Measurements from ENCODE around the gene ELAVL3. TPM values are rescaled to one million over a fixed set of nuclear protein-coding genes. Genes with fewer than 3 reads are reported as not detected.

Gene ELAVL3
- under 1 TPM in 4 of 10 donors, not detected in 6; 0.07 to 0.34 (median 0.22) TPM for polyA plus RNA-seq (ENCODE audit: insufficient read length in 10 of 10)
- long read RNA-seq, donor 1: 0 reads
- long read RNA-seq, donor 2: 0 reads
- long read RNA-seq, donor 3: 0 reads
- long read RNA-seq, donor 4: 0 reads
- long read RNA-seq, donor 5: 0 reads
- long read RNA-seq, donor 6: 0 reads
- long read RNA-seq, donor 7: 0 reads
- long read RNA-seq, donor 8: 0 reads
- long read RNA-seq, donor 9: 0 reads

DNA sequence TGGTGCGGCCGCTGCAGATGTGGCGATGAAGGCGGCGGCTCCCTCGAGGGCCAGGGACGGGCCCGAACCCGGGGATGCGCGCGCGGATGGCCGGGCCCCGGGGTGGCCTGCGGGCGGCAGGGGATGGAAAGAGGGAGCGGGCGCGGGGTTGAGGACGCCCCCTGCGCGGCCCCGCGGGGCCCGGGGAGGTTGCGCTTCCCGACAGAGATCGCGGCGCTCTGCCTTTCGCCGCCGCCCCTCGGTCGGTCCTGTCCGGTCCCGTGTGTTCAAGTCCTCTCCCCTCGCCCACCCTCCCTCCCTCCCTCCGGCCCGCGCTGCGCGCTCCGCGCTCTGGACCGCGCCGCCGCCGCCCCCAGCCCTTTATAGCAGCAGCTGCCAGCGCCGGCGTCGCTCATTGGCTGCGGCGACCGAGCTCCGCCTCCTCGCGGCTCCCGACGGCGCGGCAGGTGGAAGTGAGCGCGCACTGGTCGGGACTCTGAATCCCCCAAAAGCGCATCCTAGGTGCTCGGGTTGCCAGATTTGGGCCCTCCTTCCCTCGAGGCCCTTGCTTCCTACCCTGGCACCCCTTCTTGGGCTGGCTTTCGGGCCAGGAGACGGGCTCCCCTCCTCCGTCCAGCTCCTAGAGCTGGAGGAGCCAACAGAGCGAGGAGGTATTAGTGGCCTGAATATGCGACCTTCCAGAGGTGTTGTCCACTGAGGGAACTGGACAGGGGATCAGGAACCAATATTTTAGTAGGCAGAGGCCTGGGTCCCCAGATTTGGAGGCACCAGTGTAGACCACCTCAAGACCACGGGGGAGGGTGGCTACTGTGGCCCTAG is at the start of gene ELAVL3:
Gene ELAVL3, minus strand, starts transcription at position 332 of the 819 bp plus-strand sequence. CDS start 438 bp downstream, outside the sequence.
- DNase-seq: peak in 1 of 3 donors; percentile 32

DNA sequence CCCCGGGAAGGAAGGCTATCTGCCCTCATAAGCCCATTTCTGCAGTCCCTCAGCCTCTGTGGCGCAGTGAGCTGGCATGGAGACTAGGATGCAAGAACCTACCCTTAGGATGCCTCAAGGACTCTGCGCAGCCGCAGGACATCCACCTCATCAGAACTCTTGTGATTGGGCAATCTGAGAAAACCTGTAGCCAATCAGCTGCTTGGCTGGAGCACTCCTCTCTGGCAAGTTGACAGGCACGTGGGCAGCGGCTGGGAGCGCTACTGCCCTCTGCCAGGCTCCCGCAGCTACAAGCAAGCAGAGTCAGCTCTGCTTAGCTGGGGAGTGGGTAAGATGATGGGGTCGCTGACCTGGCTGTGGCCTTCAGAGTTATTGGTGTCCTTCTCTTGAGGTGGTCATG is 49.6 kb upstream of the ELAVL3 start:
- DNase-seq: peak; percentile 48 to 68 (median 52)

DNA sequence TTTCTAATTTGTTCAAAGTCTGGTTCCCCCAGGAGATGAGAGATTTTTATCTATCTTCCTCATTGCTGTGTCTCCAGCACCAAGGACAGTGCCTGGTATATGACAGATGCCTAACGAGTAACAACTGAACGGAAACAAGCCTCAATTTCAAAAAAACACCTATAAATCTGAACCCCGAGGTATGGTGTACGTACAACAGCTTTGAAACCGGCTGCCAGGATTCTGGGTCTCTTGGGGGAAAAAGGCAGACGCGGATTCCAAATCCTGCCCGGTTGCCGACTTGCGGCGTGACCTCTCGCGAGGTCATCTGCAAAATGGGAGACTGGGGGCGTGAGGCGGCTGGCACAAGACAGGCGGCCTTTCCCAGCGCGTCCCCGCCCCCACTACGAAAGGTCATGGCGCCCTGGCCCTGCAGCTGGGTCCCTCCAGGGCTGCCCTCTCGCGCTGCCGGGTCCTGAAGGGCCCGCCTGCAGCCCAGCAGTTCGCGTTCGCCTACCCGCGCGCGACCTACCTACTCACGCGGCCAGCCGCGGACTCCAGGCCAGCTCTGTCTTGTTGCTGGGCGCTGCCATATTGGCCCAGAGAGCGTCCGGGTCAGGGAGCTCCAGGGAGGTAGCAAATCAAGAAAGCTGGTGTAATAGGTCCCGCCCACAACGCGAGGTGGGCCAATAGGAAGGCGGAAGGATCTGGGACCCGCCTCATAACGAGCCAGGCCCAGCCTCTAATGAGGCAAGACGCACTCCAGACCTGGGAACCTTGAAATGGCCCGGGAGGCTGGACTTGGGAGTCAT is 47.9 kb upstream of the ELAVL3 start, which contains the start of gene ECSIT:
Gene ECSIT, minus strand, starts transcription at position 584 of the 791 bp plus-strand sequence. CDS start 9,964 bp downstream, outside the sequence.
- peak; percentile 98 to 99 (median 98) for DNase-seq

DNA sequence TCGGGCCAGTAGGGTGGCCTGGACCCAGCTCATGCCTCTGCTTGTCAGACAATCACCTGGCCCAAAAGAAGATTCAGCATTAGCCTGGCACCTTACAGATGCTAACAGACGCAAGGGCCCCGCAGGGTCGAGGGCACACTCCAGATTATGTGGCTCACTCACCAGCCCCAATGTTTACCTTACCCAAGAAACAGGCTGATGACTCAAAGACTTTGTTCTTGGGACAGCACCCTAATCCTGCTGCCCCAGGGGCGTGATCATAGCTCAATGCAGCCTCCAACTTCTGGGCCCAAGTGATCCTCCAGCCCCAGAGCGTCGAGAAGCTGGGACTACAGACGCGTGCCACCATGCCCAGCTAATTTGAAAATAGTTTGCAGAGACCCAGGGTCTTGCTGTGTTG is 38.3 kb upstream of the ELAVL3 start:
- no peak for DNase-seq

DNA sequence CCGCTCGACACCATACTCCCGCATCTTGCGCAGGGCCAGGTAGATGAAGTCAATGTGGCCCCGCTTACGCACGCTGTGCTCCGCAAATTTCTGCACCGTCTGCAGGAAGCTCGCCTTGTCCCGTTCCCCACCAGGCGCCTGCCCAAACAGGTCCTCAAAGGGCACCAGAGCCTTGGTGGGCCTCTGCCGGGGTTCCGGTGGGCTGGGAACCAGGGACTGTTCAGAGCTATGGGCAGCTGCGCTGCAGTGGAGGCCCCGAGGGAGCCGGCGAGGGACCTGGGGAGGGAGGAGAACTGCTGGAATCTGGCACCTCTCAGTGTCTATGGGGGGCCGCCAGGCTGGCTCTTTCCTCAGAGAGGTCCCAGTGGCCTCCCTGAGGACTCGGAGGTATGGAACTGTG is 33.1 kb upstream of the ELAVL3 start:
- DNase-seq: no peak

DNA sequence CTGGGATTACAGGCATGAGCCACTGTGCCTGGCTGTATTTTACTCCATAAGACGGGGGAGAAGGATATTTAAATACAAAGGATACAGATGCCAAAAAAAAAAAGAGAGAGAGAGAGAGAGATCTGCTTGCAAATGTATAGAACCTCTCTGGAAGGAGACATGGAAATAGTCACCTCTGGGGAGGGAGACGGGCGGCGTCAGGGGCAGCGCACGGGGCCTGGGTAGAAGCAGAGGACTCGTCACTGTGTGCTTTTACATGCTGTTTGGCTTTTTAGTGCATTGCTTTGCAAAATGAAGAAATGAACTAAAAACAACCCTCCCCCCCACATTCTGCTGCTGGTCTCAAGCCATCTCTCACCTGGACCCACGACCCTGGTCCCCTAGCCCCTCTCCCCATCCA is 29.6 kb upstream of the ELAVL3 start:
- no peak for DNase-seq

DNA sequence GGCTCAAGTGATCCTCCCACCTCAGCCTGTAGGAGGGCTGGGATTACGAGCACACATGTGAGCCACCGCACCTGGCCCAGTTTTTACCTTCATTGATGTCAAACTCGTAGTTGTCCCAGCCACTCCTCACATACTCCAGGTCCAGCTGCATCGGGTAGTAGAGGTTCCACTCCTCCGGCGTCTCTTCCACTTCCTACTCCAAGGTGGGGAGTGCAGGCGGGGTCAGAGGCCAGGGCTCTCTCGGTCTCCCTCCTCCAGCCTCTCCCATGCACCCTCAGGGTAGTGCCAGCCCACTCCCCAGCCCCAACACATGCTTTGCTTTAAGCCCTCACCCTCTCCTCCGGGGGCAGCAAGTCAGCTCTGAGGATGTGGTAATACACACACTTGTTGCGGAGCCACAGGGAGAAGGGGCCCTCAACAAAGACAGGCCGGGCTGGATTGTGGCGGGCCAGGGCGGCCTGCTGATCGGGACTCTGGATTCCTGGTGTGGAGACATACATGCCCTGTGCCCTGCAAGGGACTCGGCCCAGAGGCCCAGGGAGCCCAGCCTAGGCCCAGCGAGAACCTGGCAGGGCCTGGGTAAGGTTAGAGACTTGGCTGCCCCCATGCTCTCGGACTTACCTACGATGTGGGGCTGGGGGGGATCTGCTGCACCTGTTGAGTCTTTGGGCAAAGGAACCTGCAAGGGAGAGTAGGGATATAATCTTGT is 26.7 kb upstream of the ELAVL3 start:
- no peak for DNase-seq

DNA sequence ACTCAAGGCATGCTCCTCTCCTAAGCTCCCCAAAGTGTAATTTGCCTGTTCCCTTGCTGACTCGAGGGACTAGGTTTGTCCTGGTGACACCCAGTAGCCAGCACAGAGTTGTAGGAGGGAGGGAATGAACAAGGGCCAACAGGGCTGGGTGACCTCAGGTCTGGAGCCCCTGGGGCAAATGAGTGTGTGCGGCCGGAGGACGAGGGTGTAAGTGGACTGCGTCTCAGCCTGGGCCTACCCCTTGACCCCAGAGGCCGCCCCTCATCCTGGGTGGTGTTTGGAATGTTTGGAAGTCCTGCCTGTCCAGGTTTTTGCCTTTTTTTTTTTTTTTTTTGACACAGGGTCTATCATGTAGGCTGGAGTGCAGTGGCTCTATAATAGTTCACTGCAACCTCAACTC is 26.1 kb upstream of the ELAVL3 start:
- DNase-seq: no peak

DNA sequence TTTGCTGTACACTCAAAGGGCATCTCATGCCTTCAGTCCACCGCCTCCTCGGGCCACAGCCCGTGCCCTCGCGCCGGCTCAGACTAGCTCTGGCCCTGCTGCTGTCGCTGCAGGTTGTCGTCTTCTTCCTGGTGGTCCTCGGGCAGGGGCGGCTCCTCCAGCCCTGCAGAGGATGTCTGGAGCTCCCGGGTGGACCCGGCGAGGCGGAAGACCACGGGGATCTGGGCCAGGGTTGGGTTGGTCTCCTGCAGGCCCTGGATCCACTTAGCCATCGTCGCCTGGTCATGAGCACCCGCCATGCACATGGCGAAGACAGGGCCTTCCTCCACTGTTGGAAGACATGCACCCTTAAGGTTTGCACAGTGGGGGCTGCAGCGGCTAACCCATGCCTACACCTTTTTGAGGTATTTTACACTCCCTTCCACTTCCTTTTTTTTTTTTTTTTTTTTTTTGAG is 25.3 kb upstream of the ELAVL3 start:
- no peak for DNase-seq

DNA sequence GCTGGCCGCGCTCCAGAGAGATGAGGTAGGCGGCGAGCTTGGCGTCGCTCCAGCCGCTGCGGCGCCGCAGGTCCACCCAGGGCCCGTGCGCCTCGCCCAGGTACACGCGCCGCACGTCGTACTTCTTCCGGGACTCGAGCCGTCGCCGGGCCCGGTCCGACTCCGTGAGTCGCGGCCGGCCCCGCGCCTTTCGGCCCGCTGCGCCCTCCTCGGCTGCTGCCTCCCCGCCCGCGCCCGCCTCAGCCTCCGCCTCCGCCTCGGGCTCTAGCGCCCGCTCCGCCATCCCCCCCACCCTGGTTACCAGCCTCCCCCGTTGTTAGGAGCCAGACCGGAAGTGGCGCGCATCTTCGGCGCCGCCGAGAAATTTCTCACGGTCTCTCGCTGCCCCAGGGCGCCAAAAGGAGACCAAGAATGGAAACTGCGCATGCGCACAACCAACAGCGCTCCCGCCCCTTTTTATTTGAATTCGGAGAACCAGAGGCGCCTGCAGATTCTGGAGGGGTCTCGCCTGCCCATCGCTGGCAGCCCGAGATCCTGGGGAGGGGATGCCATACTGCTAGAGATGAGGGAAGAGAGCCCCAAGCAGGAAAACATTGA is 24.8 kb upstream of the ELAVL3 start, which contains the start of gene ZNF653:
Gene ZNF653, minus strand, starts transcription at position 336 of the 597 bp plus-strand sequence. Its CDS starts 53 bp downstream, at position 283.
- DNase-seq: peak; percentile 96 to 98 (median 98)

DNA sequence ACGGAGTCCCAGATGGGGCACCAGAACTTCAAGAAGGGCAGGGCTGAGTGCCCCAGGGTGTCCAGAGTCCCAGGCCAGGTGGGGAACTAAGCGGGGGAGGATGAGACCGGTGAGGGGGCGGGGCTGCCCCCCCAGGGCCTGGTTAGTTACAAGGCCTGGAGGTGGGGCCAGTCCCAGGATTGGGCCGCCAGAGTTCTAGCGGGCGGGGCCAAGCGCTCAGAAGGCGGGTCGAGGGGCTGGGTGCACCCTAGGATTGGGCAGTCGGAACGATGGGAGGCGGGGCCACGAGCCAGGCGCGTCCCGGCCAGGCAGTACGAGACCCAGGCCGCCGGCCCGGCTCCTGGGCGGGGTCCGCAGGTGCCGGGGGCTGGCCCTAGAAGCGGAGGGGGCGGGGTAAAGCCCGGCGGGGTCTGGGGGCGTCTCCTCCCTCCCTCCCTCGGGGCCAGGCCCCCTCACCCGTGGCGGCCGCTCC is 24.2 kb upstream of the ELAVL3 start:
- peak; percentile 93 to 97 (median 95) for DNase-seq

DNA sequence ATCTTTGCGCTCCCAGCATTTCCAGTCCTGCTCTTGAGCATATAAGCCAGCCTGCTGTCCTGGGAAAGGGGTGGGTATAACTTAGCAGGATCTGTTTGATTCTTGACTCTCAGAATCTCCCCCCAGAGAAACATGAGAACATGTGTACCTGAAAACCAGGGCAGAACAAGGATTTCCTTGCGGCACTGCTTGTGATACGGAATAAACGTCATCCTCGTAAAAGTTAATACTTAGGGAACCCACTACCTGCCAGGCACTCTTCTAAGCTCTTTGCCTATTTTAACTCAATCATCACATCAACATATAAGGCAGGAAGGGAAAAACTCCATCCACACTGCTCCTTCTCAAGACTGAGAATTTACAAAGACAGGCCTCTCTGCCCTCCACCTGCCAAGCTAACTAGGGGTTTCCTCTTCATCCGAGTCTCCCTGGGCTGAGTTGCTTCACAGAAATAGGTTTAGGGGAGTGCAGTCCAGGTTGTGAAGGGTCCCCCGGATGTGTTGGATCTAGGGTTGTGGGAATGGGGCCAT is 23.7 kb upstream of the ELAVL3 start:
- no peak for DNase-seq

DNA sequence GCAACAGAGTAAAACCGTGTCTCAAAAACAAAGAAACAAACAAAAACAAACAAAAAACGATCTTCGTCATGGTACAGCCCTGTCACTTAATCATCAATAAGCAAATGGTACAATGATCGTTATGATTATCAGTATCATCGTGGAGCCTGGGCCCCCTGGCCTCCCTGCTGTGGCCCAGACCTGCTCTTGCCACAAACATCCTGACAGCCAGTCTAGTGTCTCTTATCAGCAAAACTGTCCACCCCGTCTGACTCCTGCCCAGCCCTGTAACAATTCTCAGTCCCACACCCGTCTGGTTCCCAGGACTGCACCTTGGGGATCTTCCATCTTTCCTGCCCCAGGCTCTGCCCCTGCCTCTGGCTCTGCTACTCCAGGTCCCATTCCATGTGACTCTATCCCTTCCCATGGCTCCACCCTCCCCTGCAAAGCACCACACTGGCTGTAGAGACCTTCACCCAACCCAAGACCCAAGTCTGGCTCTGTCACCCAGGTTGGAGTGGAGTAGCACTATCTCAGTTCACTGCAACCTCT is 19.1 kb upstream of the ELAVL3 start:
- DNase-seq: no peak

DNA sequence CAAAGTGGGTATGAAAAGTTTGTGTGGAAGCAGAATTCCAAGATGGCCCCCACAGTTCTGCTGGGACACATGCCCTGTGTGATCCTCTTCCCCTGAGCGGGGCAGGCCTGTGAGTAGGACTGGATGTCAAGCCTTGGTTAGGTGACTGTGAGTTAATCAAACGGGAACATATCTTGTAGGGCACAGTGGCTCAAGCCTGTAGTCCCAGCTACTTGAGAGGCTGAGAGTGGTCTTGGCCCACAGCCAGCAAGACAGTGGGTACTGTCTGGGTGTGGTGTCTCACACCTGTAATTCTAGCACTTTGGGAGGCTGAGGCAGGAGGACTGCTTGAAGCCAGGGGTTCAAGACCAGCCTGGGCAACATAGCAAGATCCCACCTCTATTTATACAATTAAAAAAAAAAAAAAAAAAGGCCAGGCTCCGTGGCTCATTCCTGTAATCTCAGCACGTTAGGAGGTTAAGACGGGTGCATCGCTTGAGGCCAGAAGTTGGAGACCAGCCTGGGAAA is 18.4 kb upstream of the ELAVL3 start:
- no peak for DNase-seq

DNA sequence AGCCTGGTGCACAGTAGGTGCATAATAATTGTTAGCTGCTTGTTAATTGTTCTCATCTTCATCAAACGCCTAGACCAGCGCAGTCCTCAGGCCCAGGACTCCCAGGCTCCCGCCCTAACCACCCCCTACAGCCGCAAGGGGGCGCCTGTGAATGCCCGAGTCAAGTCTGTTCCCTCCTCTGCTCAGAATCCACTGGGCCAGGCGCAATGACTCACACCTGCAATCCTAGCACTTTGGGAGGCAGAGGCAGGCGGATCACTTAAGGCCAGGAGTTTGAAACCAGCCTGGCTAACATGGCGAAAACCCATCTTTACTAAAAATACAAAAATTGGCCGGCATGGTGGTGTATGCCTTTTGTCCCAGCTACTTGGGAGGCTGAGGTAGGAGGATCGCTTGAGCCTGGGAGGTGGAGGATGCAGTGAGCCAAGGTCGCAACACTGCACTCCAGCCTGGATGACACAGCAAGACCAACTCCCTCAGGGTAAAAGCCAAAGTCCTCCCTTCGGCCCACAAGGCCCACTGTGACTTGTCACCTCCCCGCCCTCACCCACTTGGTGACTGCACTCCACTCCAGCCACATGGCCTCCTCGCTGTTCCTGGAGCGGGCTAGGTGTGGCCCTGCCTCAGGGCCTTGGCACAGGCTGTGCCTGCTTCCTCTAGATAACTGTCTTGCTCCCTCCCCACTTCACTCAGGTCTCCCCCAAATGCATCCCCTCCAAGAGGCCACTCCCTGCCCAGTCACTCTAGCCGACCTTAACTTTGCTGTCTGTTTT is 15.7 kb upstream of the ELAVL3 start:
- peak in 2 of 3 donors; percentile 46 to 59 for DNase-seq

DNA sequence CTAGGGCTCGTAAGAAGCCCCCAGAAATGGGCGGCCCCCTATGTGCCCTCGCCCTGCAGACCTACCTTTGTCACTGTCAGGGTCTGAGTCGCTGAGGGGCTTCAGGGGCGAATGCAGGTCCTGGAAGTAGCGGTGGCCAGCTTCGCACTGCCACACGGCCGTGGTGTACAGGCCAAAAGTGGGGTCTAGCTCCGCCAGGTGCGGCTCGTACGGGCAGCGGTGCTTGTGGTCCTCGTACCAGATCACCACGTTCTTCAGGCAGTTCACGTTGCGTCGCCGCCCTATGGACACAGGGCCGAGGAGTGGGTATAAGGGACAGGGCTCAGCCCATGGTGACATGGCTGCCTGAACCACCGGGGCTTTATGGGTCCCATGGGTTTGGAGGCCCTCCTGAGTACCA is 15.0 kb upstream of the ELAVL3 start:
- no peak for DNase-seq

DNA sequence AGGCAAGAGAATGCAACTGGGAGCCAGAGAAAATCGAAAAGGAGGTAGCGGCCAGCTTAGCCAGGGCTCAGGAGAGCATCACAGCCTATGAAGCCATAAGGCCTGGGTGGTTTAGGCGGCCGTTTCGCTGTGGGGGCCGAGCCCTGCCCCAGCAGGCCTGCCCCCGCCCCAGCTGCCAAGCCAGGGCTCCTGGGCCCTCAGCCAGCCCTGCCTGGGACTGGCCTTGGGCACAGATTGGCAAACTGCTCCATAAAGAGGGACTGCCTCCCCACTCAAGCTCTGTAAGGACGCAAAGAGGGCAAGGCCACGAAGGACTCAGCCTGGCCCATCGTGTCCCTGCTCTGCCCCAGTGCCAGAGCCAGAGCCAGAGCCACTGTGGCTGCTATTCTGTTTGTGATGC is 14.6 kb upstream of the ELAVL3 start:
- DNase-seq: no peak

DNA sequence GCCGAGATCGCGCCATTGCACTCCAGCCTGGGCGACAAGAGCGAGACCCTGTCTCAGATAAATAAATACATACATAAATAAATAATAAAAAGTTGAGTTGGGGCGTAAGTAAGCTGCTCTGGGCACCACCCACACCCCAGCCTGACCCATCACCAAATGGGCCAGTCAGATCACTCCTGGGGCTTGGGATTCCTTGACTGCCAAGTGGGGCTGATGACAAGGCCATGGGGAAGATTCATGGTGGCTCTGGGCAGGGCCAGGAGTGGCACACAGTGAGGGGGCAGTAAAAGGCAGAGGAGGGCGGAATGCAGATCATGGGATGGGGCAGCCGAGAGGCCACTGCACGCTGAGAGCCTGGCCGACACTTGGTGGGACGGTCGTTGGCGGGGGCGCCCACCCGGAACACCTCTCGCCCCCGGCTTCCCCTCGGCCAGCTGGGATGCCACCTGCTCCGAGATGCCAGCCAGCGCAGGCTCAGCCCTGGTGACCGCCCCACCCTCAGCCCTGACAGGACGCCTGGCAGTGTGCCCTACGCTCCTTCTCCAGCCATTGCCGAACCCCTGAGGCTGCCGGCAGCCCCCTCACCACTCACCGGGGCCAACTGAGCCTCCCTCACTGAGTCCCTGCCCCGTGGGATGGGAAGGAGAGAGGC is 13.9 kb upstream of the ELAVL3 start:
- DNase-seq: no peak

DNA sequence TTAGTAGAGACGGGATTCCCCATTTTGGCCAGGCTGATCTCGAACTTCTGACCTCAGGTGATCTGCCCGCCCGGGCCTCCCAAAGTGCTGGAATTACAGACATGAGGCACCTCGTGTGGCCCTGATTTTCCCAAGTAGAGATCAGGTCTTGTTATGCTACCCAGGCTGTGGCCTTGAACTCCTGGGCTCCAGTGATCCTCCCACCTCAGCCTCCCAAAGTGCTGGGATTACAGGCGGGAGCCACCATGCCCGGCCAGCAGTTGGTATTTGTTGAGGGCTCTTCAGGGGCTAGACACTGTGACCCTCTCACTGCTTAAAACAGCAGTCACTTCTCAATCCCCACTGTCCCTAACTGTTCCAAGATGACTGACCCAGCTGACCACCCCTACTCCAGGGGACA is 8.5 kb upstream of the ELAVL3 start:
- no peak for DNase-seq

Measured in muscle of back (tissue), 13 donors.